Stimulated activated CD4-positive, alpha-beta T cell treated with anti-CD3 and anti-CD28 coated beads, Interleukin-15, amount 100 ng/mL, for 48 hours (primary cell): Measurements from ENCODE around the gene RINL.
A peak's percentile ranks its signal among the peaks of the same experiment; 100 is the strongest.

ENCODE experiments used
- DNase-seq, 2 donors: peaks; one replicate each; pipeline ENCODE4 v3.0.0-alpha.2; 2020; ENCODE audit warnings: low read depth in 2 of 2

RINL gene, protein sequence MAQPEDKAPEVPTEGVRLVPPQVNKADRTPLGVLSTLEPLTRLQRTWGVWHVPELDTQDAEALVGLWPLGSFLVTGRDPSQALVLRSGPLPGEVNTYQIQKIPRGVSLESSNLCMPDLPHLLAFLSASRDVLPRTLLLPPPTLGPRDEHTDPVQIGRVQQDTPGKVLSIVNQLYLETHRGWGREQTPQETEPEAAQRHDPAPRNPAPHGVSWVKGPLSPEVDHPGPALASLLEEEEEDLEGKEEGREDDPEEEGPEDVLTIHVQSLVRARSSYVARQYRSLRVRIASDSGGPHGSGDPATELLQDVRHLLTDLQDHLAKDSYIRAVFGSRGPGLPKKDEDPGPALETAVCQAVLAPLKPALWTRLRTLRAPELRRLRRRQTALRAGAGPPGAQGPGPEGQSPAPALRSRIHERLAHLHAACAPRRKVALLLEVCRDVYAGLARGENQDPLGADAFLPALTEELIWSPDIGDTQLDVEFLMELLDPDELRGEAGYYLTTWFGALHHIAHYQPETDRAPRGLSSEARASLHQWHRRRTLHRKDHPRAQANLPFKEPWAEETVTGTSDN

DNA sequence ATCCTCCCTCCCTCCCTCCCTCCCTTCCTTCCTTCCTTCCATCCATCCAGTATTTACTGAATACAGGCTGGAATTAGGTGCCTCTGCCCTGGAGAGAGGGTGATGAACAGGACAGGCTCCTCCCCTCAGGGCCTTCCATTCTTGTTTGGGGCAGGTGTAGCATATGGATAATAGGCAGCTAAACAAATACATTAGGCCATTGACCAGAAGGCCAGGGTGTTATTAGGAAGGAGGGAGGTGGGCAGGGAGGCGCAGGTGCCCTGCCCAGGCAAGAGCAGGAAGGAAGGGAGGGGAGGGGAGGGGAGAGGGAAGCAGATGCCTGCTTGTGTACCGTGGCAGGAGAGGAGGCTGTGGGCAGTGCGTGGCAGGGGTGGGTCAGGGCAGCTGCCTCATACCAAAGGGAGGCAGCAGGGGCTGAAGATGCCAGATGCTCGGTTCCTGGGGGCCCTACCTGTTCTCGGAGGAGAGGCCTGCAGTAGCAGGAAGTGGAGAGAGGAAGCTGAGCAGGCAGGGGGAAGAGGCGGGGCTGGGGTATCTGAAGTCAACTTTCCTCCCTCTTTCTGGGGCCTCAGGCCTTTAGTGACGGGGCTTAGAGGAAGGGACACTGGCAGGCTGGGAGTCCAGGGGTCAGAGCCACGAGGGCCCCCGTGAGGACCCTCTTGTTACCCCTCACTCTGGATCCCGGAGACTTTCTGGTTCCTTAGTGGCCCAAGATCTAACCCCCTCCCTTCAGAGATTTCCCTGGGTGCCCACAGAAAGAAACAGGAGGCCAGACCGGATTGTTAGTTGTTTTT, at the start of gene RINL:
Gene RINL, minus strand, starts transcription at position 495 of the 794 bp plus-strand sequence. CDS start 1,533 bp downstream, outside the sequence.
- DNase-seq: peak in 1 of 2 donors; percentile 60

DNA sequence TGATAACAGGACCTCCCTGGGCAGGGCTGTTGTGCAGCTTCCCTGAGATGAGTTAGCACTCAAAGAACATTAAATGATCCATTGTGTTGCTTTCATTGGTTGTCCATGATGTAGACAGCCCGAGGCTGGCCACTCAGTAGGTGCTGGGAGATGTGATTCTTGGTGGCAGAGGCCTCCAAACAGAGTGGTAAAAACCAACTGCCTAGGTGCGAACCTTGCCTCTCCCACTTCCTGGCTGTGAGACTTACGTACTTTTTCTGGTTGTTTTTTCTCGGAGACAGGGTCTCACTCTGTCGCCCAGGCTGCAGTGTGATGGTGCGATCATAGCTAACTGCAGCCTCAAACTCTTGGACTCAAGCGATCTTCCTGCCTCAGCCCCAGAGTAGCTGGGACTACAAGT, 46.3 kb upstream of the RINL start:
- no peak for DNase-seq

DNA sequence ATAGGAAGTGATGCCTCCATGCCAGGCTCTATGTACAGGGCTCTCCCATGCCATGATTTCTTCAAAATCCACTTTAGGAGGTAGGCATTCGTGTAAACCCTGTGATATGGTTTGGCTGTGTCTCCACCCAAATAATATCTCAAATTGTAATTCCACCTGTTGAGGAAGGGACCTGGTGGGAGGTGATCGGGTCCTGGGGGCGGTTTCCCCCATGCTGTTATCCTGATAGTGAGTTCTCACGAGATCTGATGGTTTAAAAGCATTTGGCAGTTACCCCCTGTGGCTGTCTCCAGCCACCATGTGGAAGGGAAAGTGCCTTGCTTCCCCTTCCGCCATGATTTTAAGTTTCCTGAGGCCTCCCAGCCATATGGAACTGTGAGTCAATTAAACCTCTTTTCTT, 44.4 kb upstream of the RINL start:
- DNase-seq: no peak

DNA sequence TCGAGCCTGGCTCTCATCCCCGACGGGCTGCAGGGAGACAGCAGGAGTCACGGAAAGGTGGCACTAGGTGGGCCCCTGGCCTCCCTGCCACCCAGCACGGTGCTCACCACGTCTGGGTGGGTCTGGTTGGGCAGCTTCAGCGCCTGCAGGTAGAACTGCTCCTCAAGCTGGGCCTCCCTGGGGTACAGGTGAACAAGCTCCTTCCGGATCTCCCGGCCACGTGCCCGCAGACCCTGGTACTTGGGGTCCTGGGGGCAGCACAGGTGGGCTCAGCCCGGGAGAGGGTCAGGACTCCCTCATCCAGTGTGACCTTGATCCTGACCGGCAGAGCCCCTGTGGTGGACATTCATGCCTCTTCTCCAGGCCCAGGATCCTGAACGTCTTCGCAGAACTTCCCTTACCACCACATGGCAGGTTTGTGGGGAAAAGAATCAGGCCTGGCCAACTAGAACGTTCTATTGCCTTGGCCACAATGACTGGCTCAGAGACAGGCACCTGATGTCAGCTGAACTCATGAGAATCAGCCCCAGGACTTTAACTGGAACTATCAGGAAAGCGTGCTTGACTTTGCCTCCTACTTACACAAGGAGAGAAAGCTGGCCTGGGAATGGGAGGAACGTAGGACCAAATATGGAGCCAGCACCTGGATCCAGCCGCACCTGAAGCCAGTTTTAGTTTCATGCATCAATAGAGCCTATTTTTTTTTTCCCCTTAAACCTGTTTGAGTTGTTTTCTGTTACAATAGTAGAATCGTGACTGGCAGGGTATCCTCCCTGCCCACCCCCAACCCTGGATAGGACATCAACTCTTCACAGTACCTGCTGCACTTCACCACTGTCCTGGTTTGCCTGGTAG, 43.6 kb upstream of the RINL start:
- DNase-seq: no peak

DNA sequence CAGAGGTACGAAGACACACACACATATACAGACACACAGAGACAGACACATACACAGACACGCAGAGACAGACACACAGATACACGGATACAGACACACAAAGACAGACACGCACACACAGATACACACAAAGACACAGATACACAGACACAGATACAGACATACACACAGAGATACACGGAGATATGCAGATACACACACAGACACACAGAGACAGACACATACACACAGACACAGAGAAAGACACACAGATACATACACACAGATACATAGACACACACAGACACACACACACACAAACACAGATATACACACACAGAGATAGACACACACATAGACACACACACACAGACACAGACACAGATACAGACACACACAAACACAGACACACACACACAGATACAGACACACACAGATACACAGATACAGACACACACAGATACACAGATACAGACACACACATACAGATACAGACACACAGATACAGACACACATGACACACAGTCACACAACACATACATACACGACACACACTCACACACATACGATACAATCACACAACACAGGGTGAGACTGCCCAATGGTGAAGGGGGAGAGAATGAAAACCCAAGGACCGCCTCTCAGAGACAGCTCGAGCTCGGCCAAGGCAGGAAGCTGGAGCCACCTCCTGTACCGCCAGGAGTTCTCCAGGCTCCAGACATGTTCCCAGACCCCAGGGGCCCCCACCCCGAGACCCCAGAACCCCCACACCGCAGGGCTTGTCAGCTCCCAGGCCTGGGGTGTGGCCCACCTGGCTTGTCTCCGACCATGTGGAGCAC, 42.7 kb upstream of the RINL start:
- DNase-seq: no peak

DNA sequence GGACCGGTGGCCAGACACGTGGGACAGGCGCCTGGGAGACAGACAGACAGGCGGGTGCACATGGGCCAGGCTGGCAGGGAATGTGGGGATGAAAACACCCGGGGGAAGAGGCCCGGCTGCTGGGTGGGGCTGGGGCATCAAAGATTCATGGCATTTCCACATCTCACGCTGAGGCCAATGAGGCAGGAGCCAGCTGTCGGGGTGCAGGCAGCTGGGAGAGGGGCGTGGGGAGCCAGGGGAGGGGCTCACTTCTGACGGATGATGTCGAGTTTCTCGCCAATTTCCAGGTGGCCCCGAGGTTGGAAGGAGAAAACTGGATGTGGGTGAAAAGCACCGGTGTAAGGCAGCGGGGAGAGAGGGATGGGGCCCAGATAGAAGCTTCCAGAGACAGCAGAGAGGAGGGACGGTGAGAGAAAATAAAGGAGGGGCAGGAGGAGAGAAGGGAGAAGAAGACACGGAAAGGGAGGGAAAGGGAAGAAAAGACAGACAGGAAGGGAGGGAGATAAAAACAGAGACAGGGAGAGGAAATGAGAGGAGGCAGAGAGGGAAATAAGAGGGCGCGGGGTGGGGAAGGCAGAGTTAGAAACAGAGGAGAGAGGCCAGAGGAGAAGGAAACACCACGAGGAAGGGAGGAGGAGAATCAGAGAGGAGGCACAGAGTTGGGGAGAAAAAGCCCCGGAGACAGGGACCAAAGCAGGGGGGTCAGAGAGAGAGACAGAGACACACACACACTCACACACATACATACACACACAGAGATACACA, 41.9 kb upstream of the RINL start:
- DNase-seq: no peak

DNA sequence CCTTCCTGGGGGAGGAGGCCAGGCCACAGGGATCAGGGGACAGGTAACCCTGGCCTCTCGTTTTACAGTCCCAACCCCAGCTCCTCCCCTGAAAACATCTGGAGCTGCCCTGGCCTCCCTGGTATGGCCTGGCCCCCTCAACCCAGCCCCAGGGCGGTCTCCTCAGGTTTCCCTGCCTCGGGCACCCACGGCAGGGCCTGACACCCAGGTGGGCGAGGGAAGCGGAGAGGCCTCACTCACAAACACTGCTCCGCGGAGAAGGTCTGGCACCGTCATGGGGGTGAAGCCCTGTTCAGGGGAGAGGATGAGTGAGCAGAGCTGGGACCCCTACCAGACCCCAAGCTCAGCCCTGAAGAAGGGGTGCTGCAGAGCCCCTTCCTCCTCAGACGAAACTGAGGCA, 40.5 kb upstream of the RINL start:
- no peak for DNase-seq

DNA sequence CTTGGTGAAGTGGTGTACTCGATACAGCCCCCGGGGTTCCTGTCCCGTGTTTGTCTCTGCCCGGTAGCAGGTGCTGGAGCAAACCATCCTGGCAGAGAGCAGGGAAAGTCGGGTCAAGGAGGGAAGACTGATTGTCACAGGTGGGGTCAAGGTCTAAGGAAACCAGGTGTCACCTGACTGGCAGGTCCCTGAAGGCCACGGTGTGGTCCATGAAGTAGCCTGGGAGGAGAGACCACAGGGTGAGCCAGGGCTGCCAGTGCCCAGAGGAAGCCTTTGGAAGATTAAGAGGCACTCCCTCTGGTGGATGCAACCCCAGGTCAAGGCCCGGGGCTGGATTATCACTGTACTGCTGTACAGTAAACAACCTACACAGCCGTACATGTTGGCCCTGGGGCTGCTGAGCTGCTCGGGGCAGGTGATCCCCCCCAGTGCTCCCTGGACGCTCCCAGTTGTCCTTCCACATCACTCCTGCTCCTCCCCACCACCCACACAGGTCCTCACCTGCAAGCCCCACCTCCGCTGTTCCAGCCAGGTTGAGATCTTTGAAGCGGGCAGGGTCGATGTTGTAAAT, 39.9 kb upstream of the RINL start:
- no peak for DNase-seq

DNA sequence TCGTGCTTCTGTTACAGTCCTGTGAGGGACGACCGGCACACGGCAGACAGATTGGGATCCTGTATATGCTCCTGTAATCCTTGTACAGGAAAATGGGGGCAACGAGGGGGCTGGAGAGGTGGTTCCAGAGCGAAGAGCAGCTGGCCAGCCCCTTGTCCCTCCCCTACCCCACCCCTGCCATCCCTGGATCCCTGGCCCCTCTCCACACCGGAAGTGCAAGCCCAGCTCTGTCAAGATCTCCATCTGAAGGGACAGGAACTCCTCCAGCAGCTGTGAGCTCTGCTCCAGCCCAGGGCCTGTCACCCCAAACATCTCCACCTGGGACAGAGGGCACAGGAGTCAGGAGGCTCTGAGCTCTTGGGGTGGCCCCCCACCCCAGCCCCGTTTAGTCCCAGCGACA, 39.4 kb upstream of the RINL start:
- DNase-seq: no peak

DNA sequence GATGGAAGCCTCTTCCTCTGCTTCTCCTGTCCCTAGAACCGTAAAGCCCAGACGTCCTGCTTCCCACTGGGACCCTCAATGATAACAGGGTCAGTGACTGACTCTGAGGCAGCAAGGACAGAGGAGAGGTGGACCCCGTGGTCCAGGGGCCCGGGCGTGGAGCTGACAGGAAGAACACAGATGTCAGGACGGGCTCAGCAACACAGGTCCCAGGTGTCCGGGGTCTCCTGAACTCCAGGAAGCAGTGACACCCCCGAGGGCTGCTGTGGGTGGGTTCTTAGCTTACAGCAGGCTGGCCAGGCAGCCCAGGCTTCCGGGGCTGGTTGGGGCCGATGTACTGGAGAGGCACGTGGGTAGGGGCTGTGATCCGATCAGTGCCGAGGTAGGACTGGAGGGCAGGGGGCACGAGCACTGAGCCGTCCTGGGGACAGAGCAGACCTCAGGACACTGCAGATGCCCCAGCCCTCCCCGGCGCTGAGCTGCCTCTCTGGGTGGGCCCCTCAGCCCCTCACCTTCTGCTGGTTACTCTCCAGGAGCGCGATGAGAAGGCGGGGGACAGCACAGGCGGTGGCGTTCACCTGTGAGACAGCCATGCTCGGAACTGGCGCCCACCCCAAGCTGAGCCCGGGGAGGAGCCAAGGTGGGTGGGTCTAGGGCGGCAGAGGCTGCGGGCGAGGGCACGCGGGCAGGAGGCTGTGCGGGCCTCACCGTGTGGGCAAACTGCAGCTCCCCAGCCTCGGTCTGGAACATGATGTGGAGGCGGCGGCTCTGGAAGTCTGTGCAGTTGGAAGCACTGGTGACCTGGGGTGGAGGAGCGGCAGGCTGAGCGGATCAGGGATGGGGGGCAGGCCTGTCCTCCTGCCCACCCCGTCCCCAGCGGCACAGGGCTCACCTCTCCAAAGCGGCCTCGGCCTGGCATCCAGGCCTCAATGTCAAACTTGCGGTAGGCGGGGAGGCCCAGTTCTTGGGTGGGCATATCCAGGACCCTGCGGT, 37.5 kb upstream of the RINL start:
- DNase-seq: no peak

DNA sequence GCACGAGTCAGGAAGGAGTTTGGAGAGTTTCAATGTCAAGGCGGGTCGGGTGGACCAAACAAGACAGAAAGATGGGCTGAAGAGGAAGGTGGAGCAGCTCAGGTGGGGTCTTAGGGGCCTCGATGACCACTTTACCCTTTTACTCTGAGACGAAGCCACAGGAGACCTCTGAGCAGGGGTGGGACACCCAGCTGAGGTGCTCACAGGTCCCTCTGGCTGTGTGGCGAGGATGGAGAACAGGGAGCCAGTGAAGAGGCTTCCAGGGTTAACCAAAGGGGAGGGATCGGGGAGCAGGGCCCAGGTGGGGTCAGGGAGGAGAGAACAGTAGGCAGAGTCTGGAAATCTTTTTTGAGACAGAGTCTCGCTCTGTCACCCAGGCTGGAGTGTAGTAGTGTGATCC, 35.9 kb upstream of the RINL start:
- DNase-seq: no peak

DNA sequence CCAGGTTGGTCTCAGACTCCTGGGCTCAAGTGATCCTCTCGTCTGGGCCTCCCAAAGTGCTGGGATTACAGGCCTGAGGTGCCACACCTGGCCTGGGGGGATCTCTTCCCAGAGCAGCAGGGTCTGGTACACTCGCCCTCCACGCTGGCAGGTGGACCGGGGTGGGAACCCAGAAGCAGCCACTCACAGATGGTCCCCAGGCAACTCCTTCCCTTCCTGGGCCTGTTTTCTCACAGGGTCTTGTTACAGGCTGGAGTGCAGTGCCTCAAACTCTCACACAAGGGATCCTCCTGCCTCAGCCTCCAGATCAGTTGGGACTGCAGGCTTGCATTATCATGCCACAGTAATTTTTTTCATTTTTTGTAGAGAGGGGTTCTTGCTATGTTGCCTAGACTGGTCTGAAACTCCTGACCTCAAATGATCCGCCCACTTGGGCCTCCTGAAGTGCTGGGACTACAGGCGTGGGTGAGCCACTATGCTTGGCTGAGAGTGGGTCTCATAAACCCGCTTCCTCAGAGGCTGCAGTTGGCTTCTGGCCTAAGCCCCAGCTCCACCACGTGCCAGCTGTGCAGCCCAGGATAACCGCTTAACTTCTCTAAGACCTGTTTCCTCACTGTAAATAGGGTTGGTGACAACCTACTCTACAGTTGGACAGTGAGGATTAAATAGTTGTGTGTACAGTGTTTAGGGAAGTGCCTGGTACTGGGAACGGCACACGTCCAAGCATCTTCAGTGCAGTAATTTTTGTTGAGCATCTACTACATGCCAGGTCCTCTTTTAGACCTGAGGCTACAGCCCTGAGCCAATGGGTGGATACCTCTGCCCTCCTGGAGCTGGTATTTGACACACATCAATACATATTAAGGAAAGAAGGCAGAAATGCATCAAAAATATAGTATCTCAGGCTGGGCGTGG, 34.8 kb upstream of the RINL start:
- DNase-seq: no peak

DNA sequence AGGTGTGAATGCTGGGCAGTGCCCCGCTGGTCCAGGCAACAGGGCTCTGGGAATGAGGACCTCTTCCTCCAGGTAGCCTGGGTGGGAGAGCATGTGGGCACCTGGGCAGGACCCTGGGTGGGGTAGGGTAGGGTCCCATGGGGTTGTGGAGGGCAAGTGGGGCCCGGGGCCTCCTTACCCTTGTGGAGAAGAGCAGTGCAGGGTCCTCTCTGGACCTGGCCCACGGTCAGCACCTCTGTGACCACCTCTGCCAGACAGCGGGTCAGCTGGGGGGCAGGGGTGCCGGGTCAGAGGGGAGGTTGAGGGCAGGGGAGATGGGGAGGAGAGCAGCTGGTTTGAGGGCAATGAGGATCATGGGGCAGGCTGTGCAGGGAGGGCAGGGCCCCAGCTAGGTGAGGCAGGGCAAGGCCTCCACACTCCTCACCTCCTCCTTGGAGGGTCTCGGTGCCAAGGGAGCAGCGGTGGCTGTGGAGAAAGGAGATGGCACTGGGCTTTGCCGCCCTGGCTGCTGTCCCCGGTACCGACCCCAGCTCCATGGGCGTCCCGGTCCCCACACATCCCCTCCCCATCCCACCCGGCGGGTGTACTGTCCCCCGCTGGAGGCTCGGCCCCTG, 33.4 kb upstream of the RINL start:
- no peak for DNase-seq

DNA sequence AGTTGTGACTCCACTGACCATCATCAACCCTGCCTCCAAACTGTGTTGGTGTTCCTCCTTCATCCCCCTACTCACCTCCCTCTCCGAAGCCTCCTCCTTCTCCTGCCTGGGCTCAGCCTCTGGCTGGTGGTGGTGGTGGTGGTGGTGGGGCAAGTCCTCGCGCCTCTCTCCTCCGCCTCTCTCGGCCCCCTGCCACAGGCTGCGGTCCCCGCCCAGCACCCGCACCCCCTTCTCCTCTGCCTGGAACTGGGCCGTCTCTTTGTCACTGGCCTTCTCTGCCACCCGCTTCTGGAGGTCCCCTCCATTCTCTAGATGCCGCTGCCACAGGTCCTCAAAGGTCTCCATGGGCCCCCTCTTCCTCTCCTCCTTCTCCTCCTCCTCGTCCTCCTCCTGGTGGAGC, 32.4 kb upstream of the RINL start:
- DNase-seq: no peak

DNA sequence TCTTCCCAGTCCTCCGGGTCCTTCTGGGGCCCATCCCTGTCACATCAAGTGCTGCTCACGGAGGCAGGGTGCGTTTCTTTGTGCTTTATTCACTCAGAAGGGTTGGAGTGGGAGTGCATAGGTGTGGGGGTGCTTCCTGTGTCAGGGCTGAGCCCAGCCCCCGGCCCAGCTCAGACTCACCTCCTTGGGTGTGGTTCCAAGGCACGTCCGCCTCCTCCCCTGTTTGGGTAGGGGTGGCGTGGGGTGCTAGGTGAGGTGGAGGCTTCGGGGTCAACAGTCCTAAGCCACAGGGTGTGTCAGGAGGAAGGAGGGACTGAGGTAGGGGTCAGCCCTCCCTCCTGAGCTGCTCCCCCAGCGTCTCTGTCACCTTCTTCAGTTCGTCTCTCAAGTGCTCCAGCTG, 30.8 kb upstream of the RINL start:
- no peak for DNase-seq

DNA sequence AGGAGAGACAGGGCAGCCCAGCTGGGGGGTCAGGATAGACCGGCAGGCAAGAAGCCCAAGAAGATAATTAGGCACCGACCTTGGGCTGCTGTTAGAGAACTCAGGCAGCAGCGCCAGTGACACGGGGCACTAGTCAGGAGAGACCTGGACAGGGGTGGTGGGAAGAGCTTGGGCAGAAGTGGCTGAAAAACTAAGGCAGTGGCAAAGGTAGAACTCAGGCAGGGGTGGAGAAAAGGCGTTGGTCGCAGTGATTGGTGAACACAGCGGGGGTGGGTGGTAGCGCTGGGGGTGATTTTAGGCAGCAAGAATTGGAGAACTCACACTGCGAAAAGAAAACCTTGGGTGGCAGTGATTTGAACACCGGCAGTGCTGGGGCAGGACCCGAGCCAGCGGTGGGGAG, 29.6 kb upstream of the RINL start:
- DNase-seq: no peak

DNA sequence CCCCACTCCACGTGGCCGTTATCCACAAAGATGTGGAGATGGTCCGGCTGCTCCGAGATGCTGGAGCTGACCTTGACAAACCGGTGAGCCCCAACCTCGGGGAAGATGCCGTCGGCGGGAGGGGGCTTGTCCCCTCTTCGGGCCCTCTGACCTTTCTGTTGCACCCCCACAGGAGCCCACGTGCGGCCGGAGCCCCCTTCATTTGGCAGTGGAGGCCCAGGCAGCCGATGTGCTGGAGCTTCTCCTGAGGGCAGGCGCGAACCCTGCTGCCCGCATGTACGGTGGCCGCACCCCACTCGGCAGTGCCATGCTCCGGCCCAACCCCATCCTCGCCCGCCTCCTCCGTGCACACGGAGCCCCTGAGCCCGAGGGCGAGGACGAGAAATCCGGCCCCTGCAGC, 29.2 kb upstream of the RINL start:
- no peak for DNase-seq
